Right atrium auricular region (tissue), 2 donors: ENCODE measurements around the gene GALNT16. TPM values are rescaled to one million over a fixed set of nuclear protein-coding genes. Genes with fewer than 3 reads are reported as not detected.
"Not testable (repeated sequence)": the region's sequence is repeated elsewhere in the genome, so short reads cannot be mapped to it uniquely, and the experiment has no call there.

Experiments
- DNase-seq: peaks from one replicate; pipeline ENCODE4 v3.0.0-alpha.2; 2019; ENCODE audit warnings: low spot score
- H3K27ac ChIP-seq, 2 donors: fragments of 200-600 bp; sonication (generic); 1 replicate in 1 of 2; 2 replicates in 1 of 2; pipeline ENCODE4 v1.5.1; 2016 to 2019
- H3K27me3 ChIP-seq, 2 donors: fragments of 200-600 bp; sonication (generic); one replicate each; pipeline versions ENCODE4 v1.5.1 to v1.6.0; 2017 to 2019
- H3K36me3 ChIP-seq: fragments of 200-600 bp; sonication (generic); one replicate; pipeline ENCODE4 v1.5.1; 2016
- H3K4me1 ChIP-seq, 2 donors: fragments of 200-600 bp; sonication (generic); one replicate each; pipeline versions ENCODE4 v1.5.1 to v1.6.0; 2017 to 2019
- H3K4me3 ChIP-seq, 2 donors: fragments of 200-600 bp; sonication (generic); 1 replicate in 1 of 2; 2 replicates in 1 of 2; pipeline ENCODE4 v1.5.1; 2017 to 2019; ENCODE audit warnings: mild to moderate bottlenecking in 1 of 2, moderate library complexity in 1 of 2
- H3K9me3 ChIP-seq, 2 donors: fragments of 200-600 bp; sonication (generic); one replicate each; pipeline ENCODE4 v1.5.1; 2019
- CTCF ChIP-seq, 2 donors: fragments of 200-600 bp; sonication (generic); IDR thresholded peaks; one replicate each; pipeline ENCODE4 v1.5.1; 2019; ENCODE audit warnings: antibody characterized with exemption in 2 of 2
- total RNA-seq, 2 donors: library from RNA; depleted of rRNA; stranded (reverse); fragments of >200 nt; gene quantifications; one replicate each; pipeline ENCODE4 v1.1.0, GENCODE V29; 2016

GALNT16 gene
- total RNA-seq, 2 donors from 2014 or later: 17.9 to 56.8 TPM

- no peaks in the 10 kb centered on the region for H3K27me3 ChIP-seq
- no peak for TF ChIP-seq CTCF (IDR thresholded peaks at IDR 0.05)
- DNase-seq: no peak
- H3K9me3 ChIP-seq: no peaks in the 10 kb centered on the region
- H3K4me1 ChIP-seq: peaks cover 0 to 68% of the 10 kb centered on the region in 2 donors
- peak overlapping the region in 1 of 2 donors; percentile 71 for H3K27ac ChIP-seq
- H3K4me3 ChIP-seq: no peak overlapping the region
- no peaks in the 10 kb centered on the region for H3K36me3 ChIP-seq
Measured at GRCh38 chr14:69269381-69269780, 9.4 kb downstream of the GALNT16 start.

GRCh38 chr14:69270097-69270496, 10.1 kb downstream of the GALNT16 start:
- no peak for TF ChIP-seq CTCF (IDR thresholded peaks at IDR 0.05)
- Histone ChIP-seq H3K27ac (no peak overlapping the region), H3K27me3 (no peaks in the 10 kb centered on the region), H3K4me1 (peaks cover 0 to 68% of the 10 kb centered on the region in 2 donors), H3K9me3 (no peaks in the 10 kb centered on the region), H3K4me3 (no peak overlapping the region), H3K36me3 (no peaks in the 10 kb centered on the region)
- no peak for DNase-seq

GRCh38 chr14:69270795-69271708, 11.1 kb downstream of the GALNT16 start:
- peak overlapping the region; percentile 43 to 46 for H3K27ac ChIP-seq
- no peaks in the 10 kb centered on the region for H3K27me3 ChIP-seq
- no peak for TF ChIP-seq CTCF (IDR thresholded peaks at IDR 0.05)
- H3K36me3 ChIP-seq: no peaks in the 10 kb centered on the region
- peaks cover 0 to 60% of the 10 kb centered on the region in 2 donors for H3K4me1 ChIP-seq
- H3K9me3 ChIP-seq: no peaks in the 10 kb centered on the region
- no peak overlapping the region for H3K4me3 ChIP-seq
- no peak for DNase-seq

GRCh38 chr14:69274321-69274720, 14.4 kb downstream of the GALNT16 start:
- Histone ChIP-seq H3K4me3 (no peak overlapping the region), H3K4me1 (peaks cover 0 to 28% of the 10 kb centered on the region in 2 donors), H3K9me3 (no peaks in the 10 kb centered on the region), H3K36me3 (no peaks in the 10 kb centered on the region), H3K27ac (peak overlapping the region in 1 of 2 donors; percentile 16), H3K27me3 (no peaks in the 10 kb centered on the region)
- no peak for TF ChIP-seq CTCF (IDR thresholded peaks at IDR 0.05)
- no peak for DNase-seq

- peaks cover 0 to 28% of the 10 kb centered on the region in 2 donors for H3K4me1 ChIP-seq
- H3K27ac ChIP-seq: no peak overlapping the region
- H3K9me3 ChIP-seq: no peaks in the 10 kb centered on the region
- no peaks in the 10 kb centered on the region for H3K27me3 ChIP-seq
- TF ChIP-seq CTCF (IDR thresholded peaks at IDR 0.05): no peak
- no peaks in the 10 kb centered on the region for H3K36me3 ChIP-seq
- no peak overlapping the region for H3K4me3 ChIP-seq
- DNase-seq: no peak
Measured at GRCh38 chr14:69275331-69275730, 15.4 kb downstream of the GALNT16 start.

- H3K4me1 ChIP-seq: peaks cover 0 to 22% of the 10 kb centered on the region in 2 donors
- not testable (repeated sequence) for H3K9me3 ChIP-seq, H3K27ac ChIP-seq, H3K36me3 ChIP-seq, H3K27me3 ChIP-seq, H3K4me3 ChIP-seq, DNase-seq
Measured at GRCh38 chr14:69277356-69277755, 17.4 kb downstream of the GALNT16 start.
